HG03432 (cell line): ENCODE measurements around the gene MICOS13.
A peak's percentile ranks its signal among the peaks of the same experiment; 100 is the strongest.
"Not testable (repeated sequence)": the region's sequence is repeated elsewhere in the genome, so short reads cannot be mapped to it uniquely, and the experiment has no call there.

Source experiments
- ATAC-seq: cut with Tn5 transposase; IDR thresholded peaks from one replicate; pipeline ENCODE4 v1.9.1; 2021; ENCODE audit warnings: mild to moderate bottlenecking, moderate library complexity; ENCODE audit not compliant: unreplicated experiment

MICOS13 gene

DNA sequence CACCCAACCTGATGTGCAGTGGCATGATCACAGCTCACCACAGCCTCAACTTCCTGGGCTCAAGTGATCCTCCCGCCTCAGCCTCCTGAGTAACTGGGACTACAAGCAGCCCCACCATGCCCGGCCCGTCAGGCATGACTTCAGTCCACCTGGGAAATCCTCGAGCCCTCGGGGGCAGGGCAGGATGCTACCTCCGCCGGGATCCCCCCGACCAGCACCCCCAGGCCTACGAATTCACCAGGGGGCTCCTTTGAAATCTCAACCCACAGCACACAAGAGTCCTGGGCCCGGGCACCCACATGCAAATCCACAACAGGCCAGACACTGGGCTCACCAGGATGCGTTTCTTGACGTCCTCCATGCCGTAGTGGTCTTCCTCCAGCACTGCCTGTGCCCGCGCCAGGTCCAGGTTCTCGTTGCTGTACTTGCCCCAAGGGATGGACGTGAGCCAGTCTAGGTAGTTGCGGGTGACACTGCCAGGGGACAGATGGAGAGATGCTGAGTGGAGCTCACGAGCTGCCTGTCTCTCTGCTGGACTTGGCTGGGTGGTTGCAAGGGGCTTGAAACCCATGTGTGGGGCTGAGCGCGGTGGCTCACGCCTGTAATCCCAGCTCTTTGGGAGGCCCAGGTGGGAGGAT, 20.3 kb upstream of the MICOS13 start:
- ATAC-seq: no peak

GRCh38 chr19:5698635-5699422, 18.5 kb upstream of the MICOS13 start:
- ATAC-seq: no peak

DNA sequence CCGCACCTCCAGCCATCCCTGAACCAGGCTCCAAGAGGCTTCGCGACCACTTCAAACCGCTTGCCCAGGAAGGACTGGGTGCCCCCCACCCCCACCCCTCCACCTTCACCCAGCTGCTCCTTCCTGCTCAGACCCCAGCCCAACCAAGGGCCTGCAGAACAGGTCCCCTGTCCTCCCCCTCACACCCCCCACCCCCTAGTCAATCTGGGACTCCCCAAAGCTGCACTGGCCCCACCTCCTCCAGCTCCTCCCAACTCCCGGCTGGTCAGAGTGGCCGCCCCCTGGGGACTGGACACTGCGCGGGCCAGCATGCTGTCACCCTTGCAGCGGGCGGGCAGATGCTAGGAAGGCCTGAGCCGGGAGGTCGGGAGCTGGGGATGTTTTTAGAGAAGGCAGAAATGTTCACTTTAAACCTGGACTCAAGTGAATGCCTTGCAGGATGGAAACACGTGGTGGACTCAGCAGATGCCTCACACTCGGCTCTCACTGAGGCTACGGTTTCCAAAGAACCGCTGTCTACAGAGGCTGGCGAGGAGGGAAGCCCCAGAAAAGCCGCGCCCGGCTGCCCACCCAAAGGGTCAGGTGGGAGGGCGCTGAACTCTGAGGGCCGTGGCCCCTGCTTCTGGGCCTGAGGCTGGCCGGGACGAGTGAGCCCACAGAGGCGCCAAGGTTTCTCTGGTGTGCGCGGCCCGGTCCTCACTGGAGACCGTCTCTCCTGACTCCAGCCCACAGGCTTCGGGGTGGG, 17.7 kb upstream of the MICOS13 start:
- ATAC-seq: no peak

- no peak for ATAC-seq
Observed at GRCh38 chr19:5697022-5697889, 16.9 kb upstream of the MICOS13 start.

GRCh38 chr19:5696196-5697021, 16.1 kb upstream of the MICOS13 start:
- ATAC-seq: no peak

DNA sequence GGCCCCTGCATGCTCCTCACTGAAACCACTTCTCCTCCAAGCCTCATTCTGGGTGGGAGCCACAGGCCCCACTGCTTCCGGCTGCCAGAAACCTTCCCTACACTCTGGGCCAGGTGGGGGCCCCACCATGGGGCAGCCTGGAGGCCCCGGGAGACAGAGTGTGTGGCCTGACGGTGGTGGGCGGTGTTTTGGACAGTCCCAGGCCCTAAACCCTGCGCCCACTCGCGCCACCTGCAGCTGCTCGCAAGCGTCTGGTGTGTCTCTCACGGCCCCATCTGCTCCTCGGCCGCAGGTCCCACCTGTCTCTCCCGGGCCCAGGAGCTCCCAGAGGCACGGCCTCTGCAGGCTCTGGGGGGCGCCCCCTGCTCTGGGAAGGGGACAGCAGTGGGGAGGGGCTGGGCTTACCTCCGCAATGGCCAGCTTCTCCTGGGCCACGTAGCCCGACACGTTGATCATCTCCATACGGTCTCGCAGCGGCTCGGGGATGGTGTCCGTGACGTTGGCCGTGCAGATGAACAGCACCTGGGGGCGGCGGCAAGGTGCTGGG, 15.4 kb upstream of the MICOS13 start:
- ATAC-seq: no peak

DNA sequence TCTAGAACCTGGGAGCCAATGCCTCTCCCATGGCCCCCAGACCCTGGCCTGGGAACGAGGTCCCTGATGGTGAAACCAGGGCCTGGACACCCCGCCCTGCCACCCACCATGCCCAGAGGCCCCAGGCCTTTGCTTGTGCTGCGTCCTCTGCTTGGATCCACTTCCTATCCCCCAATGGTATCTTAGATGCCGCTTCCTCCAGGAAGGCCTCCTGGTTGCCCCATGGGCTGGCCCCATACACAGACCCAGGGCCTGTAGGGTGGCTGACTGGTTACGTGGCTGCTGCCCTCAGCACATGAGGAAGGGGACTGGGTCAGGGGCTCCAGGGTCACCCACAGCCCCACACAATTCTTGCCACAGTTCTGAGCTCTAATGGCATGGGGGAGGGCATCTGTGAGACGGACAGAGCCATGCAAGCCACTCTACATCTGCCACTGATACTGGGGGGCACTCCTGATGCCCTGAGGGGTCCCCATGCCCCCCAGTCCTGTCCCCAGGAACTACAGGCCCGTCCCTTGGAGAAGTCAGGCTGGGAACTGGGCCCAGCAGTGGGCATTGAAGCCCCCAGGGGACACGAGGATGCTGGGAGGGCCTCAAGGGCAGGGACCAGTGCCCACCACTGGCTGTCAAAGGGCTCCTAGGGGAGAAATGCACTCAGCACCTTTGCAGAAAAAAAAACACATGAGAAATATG, 14.8 kb upstream of the MICOS13 start:
- ATAC-seq: no peak

DNA sequence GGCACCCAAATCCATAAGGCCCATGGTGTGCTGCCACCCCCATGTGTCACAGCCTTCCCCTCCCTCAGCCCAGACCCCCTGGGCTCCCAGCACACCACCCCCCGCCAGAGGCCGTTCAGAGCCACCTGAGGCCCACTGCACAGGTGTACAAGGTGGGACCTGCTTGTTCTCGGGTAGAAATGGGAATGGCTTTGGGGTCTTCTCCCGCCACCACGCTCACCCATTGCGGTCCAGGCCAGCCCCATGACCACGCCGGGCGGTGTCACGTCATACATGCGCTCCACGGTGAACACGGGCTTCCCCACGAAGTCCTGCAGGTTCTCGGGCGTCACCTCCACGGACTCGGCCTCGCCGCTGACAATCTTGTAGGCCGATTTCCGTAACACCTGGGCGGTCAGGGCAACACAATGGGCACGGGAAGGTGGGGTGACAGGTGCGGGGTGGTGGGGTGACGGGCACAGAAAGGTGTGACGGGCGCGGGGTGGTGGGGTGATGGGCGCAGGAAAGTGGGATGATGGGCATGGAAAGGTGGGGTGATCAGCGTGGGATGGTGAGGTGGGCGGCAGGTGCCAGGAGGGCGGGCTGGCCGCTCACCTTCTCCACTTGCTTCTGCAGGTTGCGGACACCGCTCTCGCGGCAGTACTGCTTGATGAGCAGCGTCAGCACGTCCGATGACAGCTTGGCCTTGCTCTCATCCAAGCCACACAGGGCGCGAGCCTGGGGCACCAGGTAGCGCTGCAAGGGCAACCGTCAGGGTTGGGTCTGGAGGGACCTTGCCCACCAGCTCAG, 14.0 kb upstream of the MICOS13 start:
- no peak for ATAC-seq

GRCh38 chr19:5693195-5694166, 13.2 kb upstream of the MICOS13 start:
- ATAC-seq: no peak

DNA sequence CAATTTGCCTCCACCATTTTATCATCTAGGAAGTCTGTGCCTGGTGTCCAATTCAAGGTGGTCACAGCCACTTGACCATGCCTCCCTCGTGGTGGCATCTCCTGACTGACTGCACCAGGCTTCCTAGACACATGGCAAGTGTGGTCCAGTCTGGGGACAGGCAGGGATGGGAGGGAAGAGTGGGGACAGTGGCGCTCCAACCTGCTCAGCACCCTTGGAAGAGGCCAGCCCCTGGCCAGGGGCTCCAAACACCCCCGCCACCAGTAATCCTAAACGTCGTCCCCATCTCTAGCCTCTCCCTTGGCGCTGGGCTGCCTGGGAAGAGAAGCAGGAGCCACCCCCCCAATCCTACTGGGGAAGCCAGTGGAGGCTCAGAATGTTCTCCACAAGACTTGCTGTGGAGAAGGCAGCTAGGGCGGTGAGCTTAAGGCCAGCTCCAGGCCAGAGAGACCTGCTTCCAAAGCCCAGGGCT, 12.4 kb upstream of the MICOS13 start:
- no peak for ATAC-seq

DNA sequence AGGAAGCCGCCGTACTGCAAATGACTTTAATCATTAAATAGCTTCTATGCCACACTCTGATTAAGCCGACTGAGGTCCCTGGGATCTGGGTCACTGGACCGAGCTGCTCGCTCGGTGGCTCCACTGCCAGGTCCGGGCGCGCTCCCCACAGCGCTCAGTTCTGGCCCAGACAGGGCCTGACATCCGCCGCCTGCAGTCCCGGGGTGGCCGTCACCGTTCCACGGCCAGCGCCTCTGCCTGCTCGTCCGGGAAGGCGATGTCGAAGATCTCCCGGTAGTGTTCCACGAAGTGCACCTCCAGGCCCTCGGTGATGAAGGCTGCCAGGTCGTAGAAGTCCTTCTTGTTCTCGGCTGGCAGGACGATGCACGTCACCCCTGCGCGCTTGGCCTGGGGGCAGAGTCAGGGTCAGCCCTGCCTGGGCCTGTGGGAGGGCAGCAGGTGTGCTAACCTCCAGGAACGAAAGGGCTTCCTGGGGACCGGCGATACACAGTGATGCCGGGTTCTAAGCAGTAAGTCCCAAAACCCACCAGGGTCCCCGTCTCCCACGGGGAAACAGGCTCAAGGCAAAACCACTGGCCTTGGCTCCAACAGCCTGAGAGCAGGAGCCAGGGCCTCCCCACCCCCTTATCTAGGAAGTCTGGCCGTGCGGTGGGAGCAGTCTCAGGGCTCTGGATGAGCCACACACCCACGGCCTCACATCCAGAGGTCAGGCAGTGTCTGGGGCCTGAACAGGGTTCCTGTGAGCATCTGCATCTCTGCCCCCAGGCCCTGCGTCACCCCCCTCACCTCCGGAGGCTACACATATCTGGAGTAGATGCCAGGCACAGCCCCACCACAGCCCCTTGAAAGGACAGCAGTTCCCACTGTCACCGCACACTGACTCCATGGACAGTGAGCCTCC, 11.8 kb upstream of the MICOS13 start:
- no peak for ATAC-seq

DNA sequence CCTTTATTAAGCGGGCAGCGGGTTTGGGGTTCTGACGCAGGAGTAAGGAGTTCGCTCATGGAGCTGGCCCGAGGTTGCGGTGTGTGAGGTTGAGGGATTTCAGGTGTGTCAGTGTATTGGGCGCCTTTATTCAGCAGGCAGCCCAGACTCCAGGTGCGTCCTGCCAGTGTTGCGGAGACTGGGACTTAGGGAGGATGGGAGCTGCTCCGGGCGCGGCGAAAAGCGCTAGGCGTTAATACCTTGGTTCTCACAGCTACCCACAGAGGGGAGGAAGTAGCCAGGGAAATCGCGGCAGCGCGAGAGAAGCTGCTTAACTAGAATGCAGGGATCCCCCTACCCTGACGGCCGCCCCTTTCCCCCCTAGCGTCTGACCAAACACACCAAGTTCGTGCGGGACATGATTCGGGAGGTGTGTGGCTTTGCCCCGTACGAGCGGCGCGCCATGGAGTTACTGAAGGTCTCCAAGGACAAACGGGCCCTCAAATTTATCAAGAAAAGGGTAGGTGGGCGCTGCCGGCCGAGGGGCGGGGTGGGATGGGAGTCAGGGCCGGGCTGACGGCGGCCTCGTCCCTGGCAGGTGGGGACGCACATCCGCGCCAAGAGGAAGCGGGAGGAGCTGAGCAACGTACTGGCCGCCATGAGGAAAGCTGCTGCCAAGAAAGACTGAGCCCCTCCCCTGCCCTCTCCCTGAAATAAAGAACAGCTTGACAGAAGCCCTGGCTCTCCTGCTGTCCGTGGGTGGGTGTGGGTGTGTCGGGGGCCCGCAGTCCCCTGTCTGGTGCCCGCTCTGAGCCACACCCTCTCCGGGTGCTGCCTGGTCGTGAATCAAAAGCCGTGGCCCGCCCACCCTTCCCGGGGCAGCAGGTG, 10.9 kb upstream of the MICOS13 start:
- ATAC-seq: no peak

DNA sequence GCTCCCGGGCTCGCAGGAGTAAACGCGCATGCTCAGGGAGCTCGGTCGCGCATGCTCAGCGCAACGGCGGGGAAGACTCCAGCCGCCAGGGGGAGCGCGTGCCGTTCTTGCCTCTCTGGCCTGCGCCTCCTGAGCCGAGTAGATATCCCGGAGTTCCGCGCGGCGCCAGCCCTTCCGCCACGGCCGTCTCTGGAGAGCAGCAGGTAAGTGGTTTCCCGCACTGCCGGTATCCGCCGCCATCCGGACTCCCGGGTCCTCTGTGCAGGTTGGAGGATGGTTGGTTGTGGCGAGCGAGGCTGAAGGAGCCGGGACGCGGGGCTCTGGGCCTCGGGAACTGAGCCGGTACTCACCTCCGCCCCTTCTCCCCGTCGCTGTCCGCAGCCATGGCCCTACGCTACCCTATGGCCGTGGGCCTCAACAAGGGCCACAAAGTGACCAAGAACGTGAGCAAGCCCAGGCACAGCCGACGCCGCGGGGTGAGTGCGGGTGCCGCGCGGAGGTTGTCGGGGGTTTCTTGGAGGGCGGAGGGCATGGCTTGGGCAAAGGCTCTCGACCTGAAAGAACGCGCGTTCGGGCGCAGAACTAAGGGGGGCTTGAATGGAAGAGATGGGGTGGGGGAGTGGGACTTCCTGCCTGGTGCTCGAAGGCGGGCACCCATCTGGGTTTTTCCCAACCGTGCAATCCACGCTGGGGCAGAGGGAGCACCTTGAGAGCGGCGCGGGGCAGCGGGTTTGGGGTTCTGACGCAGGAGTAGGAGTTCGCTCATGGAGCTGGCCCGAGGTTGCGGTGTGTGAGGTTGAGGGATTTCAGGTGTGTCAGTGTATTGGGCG, 10.0 kb upstream of the MICOS13 start, which contains the start of gene RPL36:
RPL36 (plus strand) TSS at position 171 of the 830 bp plus-strand sequence; CDS start at position 384, 213 bp downstream.
- ATAC-seq: peak; percentile 42

DNA sequence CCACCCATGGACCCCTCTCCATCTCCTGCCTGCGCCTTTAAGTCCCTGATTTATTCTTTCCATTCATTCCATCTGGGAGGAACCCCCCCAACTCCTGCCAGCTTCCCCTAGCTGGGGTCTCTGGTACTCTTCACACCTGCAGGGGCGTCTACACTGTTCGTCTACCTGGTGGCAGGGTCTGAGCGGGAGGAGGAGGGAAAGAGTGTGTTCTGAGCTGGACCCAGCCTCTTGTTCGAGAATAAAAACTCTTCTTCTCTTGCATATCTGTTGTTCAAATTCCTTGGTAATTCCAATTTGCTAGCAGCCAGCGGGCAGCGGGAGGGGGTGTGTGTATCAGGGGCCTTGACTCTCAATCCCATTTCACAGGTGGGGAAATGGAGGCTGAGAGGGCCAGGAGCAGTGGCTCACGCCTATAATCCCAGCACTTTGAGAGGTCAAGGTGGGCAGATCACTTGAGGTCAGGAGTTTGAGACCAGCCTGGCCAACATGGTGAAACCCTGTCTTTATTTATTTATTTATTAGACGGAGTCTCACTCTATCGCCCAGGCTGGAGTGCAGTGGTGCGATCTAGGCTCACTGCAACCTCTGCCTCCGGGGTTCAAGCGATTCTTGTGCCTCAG, 8.1 kb upstream of the MICOS13 start:
- ATAC-seq: not testable (repeated sequence)
